GM19043 (cell line): Measurements from ENCODE around the gene MOB3A.
"Not testable (repeated sequence)": the region's sequence is repeated elsewhere in the genome, so short reads cannot be mapped to it uniquely, and the experiment has no call there.

Experiments used
- ATAC-seq: cut with Tn5 transposase; IDR thresholded peaks from one replicate; pipeline ENCODE4 v1.9.1; 2021; ENCODE audit warnings: low read depth; ENCODE audit not compliant: unreplicated experiment

MOB3A gene

GRCh38 chr19:2037651-2038255 lies 58.4 kb downstream of the MOB3A start:
- no peak for ATAC-seq

GRCh38 chr19:2036424-2036823 lies 59.7 kb downstream of the MOB3A start:
- ATAC-seq = no peak

- ATAC-seq = no peak
Measured at GRCh38 chr19:2035590-2035991, 60.5 kb downstream of the MOB3A start.

GRCh38 chr19:2034729-2035589 lies 61.2 kb downstream of the MOB3A start:
- no peak for ATAC-seq

GRCh38 chr19:2034253-2034652 lies 61.9 kb downstream of the MOB3A start:
- ATAC-seq = not testable (repeated sequence)

GRCh38 chr19:2033825-2034159 lies 62.3 kb downstream of the MOB3A start:
- no peak for ATAC-seq

GRCh38 chr19:2033115-2033824 lies 62.9 kb downstream of the MOB3A start:
- ATAC-seq = no peak

- ATAC-seq = no peak
Measured at GRCh38 chr19:2032296-2032941, 63.7 kb downstream of the MOB3A start.

- ATAC-seq = no peak
Measured at GRCh38 chr19:2027361-2027760, 68.8 kb downstream of the MOB3A start.

- no peak for ATAC-seq
Measured at GRCh38 chr19:2026770-2027169, 69.4 kb downstream of the MOB3A start.

- ATAC-seq = no peak
Measured at GRCh38 chr19:2022289-2022688, 73.8 kb downstream of the MOB3A start.

GRCh38 chr19:2021453-2022140 lies 74.5 kb downstream of the MOB3A start:
- ATAC-seq = no peak
